ENCODE measurements around the gene FGF14.

FGF14 gene

DNA sequence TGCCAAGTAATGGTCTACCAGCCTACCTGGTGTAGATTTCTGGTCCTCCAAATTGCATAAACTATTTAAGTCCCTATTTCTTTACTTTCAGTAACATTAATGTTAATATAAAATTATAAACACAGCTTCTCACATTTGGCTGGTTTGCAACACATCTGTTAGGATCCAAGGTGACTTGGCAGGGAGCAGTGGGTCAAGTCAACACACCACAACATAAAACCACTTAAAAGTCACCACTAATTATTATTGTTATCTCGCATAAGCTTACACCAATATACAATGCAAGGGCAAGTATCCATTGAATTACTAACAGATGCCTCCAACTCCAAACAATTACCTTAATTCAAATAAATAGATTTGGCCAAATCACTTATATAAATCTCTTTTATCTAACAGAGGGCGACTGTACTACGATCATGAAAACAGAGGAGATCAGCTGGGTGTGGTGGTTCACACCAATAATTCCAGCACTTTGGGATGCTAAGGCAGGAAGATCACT lies 74.7 kb downstream of the FGF14 start:
- DNase-seq (ENCODE audit: low read depth), result no peak
- no peak overlapping the region for H3K4me3 ChIP-seq (replicated peaks; ENCODE audit: low read depth, low read length)
- TF ChIP-seq, protein P1, sequence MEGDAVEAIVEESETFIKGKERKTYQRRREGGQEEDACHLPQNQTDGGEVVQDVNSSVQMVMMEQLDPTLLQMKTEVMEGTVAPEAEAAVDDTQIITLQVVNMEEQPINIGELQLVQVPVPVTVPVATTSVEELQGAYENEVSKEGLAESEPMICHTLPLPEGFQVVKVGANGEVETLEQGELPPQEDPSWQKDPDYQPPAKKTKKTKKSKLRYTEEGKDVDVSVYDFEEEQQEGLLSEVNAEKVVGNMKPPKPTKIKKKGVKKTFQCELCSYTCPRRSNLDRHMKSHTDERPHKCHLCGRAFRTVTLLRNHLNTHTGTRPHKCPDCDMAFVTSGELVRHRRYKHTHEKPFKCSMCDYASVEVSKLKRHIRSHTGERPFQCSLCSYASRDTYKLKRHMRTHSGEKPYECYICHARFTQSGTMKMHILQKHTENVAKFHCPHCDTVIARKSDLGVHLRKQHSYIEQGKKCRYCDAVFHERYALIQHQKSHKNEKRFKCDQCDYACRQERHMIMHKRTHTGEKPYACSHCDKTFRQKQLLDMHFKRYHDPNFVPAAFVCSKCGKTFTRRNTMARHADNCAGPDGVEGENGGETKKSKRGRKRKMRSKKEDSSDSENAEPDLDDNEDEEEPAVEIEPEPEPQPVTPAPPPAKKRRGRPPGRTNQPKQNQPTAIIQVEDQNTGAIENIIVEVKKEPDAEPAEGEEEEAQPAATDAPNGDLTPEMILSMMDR (IDR thresholded peaks at IDR 0.05; ENCODE audit: low read length, missing control alignments), result no peak

DNA sequence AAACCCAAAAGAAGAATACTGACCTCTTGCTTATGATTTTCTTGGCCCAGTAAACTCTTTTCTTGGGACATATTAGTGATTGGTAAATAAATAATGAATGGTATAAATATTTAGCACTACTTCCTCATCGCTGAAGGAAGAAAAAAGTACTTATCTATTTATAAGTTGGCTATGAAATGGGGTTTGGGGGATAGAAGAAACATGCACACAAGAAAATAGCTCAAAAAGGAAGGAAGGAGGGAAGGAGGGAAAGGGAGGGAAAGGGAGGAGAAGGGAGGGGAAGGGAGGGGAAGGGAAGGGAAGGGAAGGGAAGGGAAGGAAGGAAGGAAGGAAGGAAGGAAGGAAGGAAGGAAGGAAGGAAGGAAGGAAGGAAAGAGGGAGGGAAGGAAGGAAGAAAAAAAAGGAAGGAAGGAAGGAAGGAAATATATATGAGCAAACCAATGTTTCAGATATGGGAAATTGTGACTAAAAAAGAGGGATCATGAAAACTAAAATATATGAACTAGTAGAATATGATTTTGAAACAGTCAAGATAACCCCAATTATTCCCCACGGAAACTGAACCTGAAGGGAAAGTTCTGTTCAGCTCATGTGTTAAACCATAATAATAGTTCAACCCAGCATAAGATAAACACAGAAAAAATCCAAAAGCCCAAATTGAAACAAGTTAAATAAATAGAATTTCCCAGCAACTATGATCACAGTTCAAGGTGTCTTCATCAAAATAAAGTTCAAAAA lies 75.3 kb downstream of the FGF14 start:
- no peak overlapping the region for H3K4me3 ChIP-seq (replicated peaks; ENCODE audit: low read depth, low read length)
- no peak for DNase-seq (ENCODE audit: low read depth)
- TF ChIP-seq, protein P1 (IDR thresholded peaks at IDR 0.05; ENCODE audit: low read length, missing control alignments), result no peak

DNA sequence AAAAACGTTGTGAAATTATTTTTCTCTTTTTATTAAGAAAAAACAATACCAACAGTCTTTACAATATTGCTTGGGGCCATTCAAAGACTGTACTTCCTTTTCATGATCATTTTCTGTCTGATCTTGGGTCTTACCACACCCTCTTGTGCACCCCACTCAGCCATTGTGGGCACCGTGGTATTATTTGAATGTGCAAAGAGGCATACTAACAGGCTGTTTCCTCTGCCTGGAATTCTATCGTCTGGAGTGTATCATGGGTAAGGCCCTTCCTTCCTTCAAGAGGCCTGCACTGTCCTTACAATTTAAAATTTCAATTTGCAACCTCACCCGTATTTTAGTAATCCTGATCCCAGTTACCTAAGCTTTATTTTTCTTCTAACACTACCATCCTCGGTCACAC lies 76.5 kb downstream of the FGF14 start:
- no peak overlapping the region for H3K4me3 ChIP-seq (replicated peaks; ENCODE audit: low read depth, low read length)
- TF ChIP-seq, protein P1 (IDR thresholded peaks at IDR 0.05; ENCODE audit: low read length, missing control alignments), result no peak
- DNase-seq (ENCODE audit: low read depth), result no peak

DNA sequence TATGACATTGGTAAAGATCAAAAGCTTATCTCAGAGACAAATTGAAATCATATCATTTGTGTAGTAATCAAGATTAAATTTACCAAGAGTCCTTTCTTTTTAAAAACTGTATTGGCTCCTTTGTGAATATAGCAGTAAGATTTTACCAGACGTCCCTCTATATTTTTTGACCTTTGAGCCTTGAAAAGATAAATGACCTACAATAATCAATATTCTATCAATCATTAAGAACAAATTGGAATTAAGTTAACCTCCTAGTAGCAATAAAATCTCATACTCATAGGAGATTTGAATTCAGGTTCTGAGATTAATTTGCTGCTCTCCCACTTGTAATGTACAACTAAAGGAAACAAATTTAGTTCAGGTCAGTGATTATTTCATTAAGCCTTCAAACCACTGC lies 78.3 kb downstream of the FGF14 start:
- H3K4me3 ChIP-seq (replicated peaks; ENCODE audit: low read depth, low read length), result no peak overlapping the region
- no peak for DNase-seq (ENCODE audit: low read depth)
- TF ChIP-seq, protein P1 (IDR thresholded peaks at IDR 0.05; ENCODE audit: low read length, missing control alignments), result no peak

DNA sequence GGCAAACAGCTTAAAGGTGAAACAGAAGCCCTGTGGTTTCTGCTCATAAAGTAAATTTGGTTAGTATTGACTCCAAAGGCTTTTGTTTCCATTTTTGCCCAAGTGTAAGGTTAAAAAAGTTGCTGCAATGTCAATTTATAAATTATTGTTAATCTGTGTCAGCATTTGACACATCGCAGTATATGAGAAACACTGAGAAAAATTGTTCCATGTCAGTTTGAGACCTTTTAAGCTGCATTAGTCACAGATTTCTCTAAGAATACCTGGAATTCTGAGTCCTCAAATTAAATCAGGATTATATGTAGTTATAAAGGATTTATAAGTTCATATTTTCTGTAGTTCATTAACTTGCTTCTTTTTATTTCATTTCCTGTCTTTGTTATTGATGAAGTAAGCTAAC lies 78.8 kb downstream of the FGF14 start:
- H3K4me3 ChIP-seq (replicated peaks; ENCODE audit: low read depth, low read length), result no peak overlapping the region
- TF ChIP-seq, protein P1 (IDR thresholded peaks at IDR 0.05; ENCODE audit: low read length, missing control alignments), result no peak
- DNase-seq (ENCODE audit: low read depth), result no peak

DNA sequence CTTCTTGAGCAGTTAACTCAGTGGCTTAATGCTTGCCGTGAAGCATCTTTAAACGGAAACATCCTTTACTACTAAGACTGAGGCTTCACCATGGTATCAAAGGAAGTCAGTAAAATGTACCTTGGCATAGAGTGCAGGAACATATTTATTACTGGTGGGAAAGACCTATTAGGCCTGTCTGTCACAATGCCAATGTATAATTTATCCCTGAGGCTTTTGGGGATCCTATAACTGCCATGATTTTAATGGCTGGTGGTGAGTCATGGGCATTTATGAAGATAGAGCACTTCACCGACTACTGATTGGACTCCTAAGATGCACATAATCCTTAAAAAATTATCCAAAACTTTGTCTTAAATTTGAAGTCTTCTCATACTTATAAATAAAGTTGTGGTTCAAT lies 79.6 kb downstream of the FGF14 start:
- no peak overlapping the region for H3K4me3 ChIP-seq (replicated peaks; ENCODE audit: low read depth, low read length)
- DNase-seq (ENCODE audit: low read depth), result no peak
- TF ChIP-seq, protein P1 (IDR thresholded peaks at IDR 0.05; ENCODE audit: low read length, missing control alignments), result no peak

DNA sequence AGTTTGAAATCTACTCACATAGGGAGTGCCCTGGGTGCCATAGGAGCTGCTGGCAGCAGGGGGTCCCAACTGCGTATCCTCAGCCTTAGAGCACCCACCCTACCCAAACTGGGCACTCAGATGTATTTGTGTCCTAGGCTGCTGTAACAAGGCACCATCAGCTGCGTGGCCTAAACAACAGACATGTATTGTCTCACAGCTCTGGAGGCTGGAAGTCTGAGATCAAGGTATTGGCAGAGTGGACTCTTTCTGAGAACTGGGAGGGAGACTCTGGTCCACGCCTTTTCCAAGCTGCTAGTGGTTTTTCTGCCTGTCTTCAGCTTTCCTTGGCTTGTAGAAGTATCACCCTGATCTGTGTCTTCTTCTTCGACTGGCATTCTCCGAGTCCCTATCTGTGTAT lies 83.6 kb downstream of the FGF14 start:
- DNase-seq (ENCODE audit: low read depth), result no peak
- TF ChIP-seq, protein P1 (IDR thresholded peaks at IDR 0.05; ENCODE audit: low read length, missing control alignments), result no peak
- no peak overlapping the region for H3K4me3 ChIP-seq (replicated peaks; ENCODE audit: low read depth, low read length)
